Fibroblast of mammary gland (primary cell): ENCODE data around the gene ABCC5.

Experiments
- DNase-seq: peaks from one replicate; pipeline ENCODE4 v3.0.0-alpha.2; 2010; ENCODE audit warnings: low read depth
- H3K4me3 ChIP-seq: 2 replicates; pipeline ENCODE4 v1.5.1; 2011; ENCODE audit warnings: low read depth, mild to moderate bottlenecking, low read length, moderate library complexity; ENCODE audit not compliant: control insufficient read depth
- TF ChIP-seq, protein P1 (sequence below): conservative IDR thresholded peaks from 2 replicates; pipeline ENCODE4 v1.5.1; 2011; ENCODE audit warnings: low read depth, low read length, inconsistent platforms; ENCODE audit not compliant: control insufficient read depth, insufficient read depth

Gene ABCC5

DNA sequence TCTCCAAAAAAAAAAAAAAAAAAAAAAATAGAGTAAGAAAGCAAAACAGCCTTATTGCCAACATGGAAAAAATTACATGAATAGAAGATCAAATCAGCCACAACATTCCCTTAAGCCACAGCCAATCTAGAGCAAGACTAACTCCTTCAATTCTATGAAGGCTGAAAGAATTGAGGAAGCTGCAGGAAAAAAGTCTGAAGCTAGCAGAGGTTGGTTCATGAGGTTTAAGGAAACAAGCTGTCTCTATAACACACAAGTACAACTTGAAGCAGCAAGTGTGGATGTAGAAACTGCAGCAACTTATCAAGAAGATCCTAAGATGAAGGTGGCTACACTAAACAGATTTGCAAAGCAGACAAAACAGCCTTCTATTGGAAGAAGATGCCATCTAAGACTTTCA is 142.3 kb downstream of the ABCC5 start:
- no peak overlapping the region for H3K4me3 ChIP-seq
- TF ChIP-seq, protein P1, sequence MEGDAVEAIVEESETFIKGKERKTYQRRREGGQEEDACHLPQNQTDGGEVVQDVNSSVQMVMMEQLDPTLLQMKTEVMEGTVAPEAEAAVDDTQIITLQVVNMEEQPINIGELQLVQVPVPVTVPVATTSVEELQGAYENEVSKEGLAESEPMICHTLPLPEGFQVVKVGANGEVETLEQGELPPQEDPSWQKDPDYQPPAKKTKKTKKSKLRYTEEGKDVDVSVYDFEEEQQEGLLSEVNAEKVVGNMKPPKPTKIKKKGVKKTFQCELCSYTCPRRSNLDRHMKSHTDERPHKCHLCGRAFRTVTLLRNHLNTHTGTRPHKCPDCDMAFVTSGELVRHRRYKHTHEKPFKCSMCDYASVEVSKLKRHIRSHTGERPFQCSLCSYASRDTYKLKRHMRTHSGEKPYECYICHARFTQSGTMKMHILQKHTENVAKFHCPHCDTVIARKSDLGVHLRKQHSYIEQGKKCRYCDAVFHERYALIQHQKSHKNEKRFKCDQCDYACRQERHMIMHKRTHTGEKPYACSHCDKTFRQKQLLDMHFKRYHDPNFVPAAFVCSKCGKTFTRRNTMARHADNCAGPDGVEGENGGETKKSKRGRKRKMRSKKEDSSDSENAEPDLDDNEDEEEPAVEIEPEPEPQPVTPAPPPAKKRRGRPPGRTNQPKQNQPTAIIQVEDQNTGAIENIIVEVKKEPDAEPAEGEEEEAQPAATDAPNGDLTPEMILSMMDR = no peak
- DNase-seq = no peak

DNA sequence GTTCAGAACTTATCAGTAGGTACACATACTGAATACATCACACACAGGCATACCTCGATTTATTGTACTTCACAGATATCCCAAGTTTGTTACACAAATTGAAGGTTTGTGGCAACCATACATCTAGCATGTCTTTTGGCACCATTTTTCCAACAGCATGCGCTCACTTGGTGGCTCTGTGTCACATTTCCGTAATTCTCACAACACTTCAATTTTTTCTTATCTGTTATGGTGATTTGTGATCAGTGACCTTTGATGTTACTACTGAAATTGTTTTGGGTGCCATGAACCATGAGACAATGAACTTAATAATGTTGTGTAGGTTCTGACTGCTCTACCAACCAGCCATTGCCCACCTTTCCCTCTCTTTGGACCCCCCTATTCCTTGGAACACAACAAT is 143.8 kb downstream of the ABCC5 start:
- no peak for DNase-seq
- TF ChIP-seq, protein P1 = no peak
- no peak overlapping the region for H3K4me3 ChIP-seq

DNA sequence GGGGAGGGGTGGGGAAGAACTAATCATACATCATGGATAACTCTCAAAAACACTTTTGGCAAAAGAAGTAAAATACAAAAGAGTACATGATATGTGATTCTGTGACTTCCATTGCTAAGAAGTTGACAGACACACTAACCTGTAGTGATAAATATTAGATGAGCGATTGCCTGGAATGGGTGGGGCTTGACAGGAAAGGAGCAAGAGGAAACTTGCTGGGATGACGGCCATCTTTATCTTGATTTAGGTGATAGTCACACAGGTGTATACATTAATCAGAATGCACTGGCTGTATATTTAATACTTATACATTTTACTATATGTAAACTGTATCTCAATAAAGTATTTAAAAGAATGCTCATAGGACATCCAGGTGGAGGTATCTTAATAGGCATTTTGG is 146.1 kb downstream of the ABCC5 start:
- TF ChIP-seq, protein P1 = no peak
- H3K4me3 ChIP-seq = no peak overlapping the region
- no peak for DNase-seq

DNA sequence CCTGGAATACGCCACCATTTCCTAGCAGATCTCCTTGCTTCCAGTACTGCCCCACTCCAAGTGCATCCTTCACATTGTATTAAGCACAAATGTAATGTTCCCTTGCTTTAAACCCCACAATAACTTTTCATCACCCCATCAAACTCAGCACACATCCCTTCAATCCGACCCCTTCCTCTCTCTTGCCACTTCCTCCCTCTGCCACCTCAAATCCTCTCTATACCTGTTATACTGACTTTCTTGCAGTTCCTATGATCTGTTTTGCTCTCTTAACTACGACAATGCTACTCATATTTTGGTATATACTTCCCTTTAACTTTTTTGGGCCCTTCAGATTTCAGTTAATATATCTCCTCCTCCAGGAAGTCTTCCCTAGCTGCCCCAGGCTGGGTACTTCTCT is 147.1 kb downstream of the ABCC5 start:
- no peak for DNase-seq
- TF ChIP-seq, protein P1 = no peak
- H3K4me3 ChIP-seq = no peak overlapping the region
